Measurements from ENCODE around the gene AGBL2.

DNA sequence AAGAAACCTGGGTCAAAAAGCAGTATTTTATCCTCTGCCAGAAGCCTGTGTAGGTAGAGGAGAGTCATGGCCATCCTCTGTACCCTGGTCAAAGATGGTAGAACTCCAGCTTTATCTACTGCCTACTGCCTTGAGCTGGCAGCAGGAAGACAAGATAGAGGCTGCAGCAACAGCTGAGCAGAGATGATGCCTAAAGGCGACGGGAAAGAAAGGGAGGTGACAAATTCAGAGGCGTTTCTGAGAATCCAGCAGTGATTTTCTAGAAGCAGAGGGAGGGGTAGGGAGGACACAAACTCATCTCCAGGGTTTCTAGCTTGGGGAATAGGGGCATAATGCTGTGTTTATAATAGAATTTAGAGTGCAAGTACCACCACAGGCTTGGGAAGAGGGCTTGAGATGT, 105.5 kb downstream of the AGBL2 start:
- TF ChIP-seq GATA3 (IDR thresholded peaks at IDR 0.05; ENCODE audit: low read depth, low read length) = no peak
- no peak for TF ChIP-seq GATA2 (IDR thresholded peaks at IDR 0.05; ENCODE audit: low read depth, low read length)

Measured in SH-SY5Y (cell line).